ENCODE measurements around the gene TRABD.

DNA sequence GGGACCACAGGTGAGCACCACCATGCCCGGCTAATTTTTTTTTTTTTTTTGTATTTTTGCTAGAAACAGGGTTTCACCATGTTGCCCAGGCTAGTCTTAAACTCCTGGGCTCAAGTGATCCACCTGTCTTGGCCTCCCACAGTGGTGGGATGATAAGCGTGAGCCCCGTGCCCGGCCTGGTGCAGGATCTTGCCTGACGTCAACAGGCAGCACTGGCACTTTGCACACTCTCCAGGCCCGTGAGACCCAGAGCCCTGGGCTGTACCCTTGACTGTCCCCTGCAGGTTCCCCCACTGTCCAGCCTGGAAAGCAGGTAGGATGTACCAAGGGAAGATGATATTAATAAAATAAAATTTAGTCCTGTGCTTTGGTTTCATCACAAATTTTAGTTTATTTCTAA is 44.3 kb upstream of the TRABD start:
- TF ChIP-seq, protein P1, sequence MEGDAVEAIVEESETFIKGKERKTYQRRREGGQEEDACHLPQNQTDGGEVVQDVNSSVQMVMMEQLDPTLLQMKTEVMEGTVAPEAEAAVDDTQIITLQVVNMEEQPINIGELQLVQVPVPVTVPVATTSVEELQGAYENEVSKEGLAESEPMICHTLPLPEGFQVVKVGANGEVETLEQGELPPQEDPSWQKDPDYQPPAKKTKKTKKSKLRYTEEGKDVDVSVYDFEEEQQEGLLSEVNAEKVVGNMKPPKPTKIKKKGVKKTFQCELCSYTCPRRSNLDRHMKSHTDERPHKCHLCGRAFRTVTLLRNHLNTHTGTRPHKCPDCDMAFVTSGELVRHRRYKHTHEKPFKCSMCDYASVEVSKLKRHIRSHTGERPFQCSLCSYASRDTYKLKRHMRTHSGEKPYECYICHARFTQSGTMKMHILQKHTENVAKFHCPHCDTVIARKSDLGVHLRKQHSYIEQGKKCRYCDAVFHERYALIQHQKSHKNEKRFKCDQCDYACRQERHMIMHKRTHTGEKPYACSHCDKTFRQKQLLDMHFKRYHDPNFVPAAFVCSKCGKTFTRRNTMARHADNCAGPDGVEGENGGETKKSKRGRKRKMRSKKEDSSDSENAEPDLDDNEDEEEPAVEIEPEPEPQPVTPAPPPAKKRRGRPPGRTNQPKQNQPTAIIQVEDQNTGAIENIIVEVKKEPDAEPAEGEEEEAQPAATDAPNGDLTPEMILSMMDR (conservative IDR thresholded peaks at IDR 0.05 in 1 of 2, IDR thresholded peaks at IDR 0.05 in 1 of 2; ENCODE audit: low read depth in 1 of 2, low read length in 2 of 2): no peak
- no peak for TF ChIP-seq EZH2 (IDR thresholded peaks at IDR 0.05; ENCODE audit: low read length, missing control alignments)

Measured in fibroblast of lung (primary cell).